Upper lobe of left lung (tissue), 6 donors: ENCODE results near the gene PDLIM5. TPM values are rescaled to one million over a fixed set of nuclear protein-coding genes. Genes with fewer than 3 reads are reported as not detected.
"Not testable (repeated sequence)": the region's sequence is repeated elsewhere in the genome, so short reads cannot be mapped to it uniquely, and the experiment has no call there.

ENCODE experiments used
- ATAC-seq, 2 donors: fragments of 200-7000 bp; cut with Tn5 transposase; one replicate each; pipeline ENCODE4 v1.9.1; 2022; ENCODE audit warnings: mild to moderate bottlenecking in 2 of 2, moderate library complexity in 2 of 2; ENCODE audit not compliant: low FRiP score in 2 of 2
- DNase-seq, 2 donors: peaks; one replicate each; pipeline ENCODE4 v3.0.0-alpha.2; 2019 to 2020
- H3K27ac ChIP-seq, 4 donors: fragments of 200-600 bp; sonication (generic); one replicate each; pipeline ENCODE4 v1.5.1; 2016 to 2019
- H3K27me3 ChIP-seq, 4 donors: fragments of 200-600 bp; sonication (generic); one replicate each; pipeline ENCODE4 v1.5.1; 2017 to 2019
- H3K36me3 ChIP-seq, 4 donors: fragments of 200-600 bp; sonication (generic); one replicate each; pipeline ENCODE4 v1.5.1; 2016 to 2019
- H3K4me1 ChIP-seq, 4 donors: fragments of 200-600 bp; sonication (generic); one replicate each; pipeline ENCODE4 v1.5.1; 2018 to 2019
- H3K4me3 ChIP-seq, 4 donors: fragments of 200-600 bp; sonication (generic); one replicate each; pipeline ENCODE4 v1.5.1; 2017 to 2019; ENCODE audit warnings: mild to moderate bottlenecking in 2 of 4, moderate library complexity in 1 of 4
- H3K9me3 ChIP-seq, 4 donors: fragments of 200-600 bp; sonication (generic); one replicate each; pipeline ENCODE4 v1.5.1; 2018 to 2019
- EP300 ChIP-seq, 4 donors: sonication (generic); formaldehyde crosslinking; IDR thresholded peaks; one replicate each; pipeline ENCODE4 v1.5.1; 2017; ENCODE audit warnings: antibody characterized with exemption in 4 of 4, control low read depth in 2 of 4
- POLR2A ChIP-seq, 4 donors: fragments of 450-650 bp; IDR thresholded peaks; one replicate each; pipeline ENCODE4 v1.5.1; 2016 to 2017; ENCODE audit warnings: antibody characterized with exemption in 4 of 4, mild to moderate bottlenecking in 2 of 4
- POLR2AphosphoS5 ChIP-seq, 2 donors: sonication (generic); formaldehyde crosslinking; IDR thresholded peaks; one replicate each; pipeline ENCODE4 v1.5.1; 2017; ENCODE audit warnings: antibody characterized with exemption in 2 of 2
- WGBS, 2 donors: methylation state at CpG; one replicate each; pipeline ENCODE4 v1.1.5; 2017 to 2018; 5-methylcytosine and 5-hydroxymethylcytosine counted together
- total RNA-seq, 6 donors: library from RNA; depleted of rRNA in 4 of 6; stranded (reverse); fragments of >200 nt in 4 of 6; gene quantifications; one replicate each; pipeline versions ENCODE4 v1.1.0 to v1.2.1, GENCODE V29; 2016 to 2021
- TF ChIP-seq, protein P1 (sequence below), 6 experiments: fragments of 450-650 bp in 4 of 6; fragments of 200-600 bp in 2 of 6; sonication (generic) in 2 of 6; IDR thresholded peaks; one replicate each; pipeline ENCODE4 v1.5.1; 2016 to 2019; ENCODE audit warnings: antibody characterized with exemption in 6 of 6
- donor health status: DM: no; HTN: no; CAD: no; lungs with moderate emphysema.
- donor health status: DM: no; HTN: yes; CAD: no; lungs with severe emphysema.

Gene PDLIM5
- total RNA-seq, 6 donors from 2014 or later, result 24.1 to 105 (median 73.0) TPM

DNA sequence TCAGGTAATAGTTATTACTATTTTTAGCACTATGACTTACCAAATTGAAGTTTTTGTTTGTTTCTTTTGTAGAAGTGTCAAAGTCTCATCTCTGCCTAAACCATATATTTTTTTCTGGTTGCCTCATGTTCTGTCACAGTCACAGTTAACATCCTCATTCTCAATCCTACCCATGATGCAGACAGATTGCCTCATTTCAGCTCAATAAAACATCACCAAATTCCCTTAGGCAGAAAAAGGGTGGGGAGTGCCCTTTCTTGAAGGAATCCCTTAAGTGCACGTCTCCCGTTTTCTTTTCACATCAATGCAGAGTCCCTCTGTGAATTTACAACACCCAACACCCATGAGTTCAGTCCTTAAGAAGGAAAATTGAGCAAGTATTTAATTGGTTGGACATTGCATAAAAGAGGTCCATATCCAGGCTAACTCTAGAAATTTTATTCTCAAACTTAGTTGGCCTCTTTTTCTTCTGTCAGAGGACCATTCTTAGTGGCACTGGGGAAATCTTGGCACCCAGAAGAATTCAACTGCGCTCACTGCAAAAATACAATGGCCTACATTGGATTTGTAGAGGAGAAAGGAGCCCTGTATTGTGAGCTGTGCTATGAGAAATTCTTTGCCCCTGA, 202.4 kb downstream of the PDLIM5 start:
- ATAC-seq (no peak), DNase-seq (no peak)
- Histone ChIP-seq H3K4me1 (no peaks in the 10 kb centered on the region), H3K9me3 (no peaks in the 10 kb centered on the region), H3K27ac (no peak overlapping the region), H3K36me3 (peaks cover 0 to 24% (median 4%) of the 10 kb centered on the region in 4 donors), H3K4me3 (no peak overlapping the region), H3K27me3 (no peaks in the 10 kb centered on the region)
- TF ChIP-seq POLR2A (IDR thresholded peaks at IDR 0.05), result no peak
- TF ChIP-seq POLR2AphosphoS5 (IDR thresholded peaks at IDR 0.05), result no peak
- TF ChIP-seq, protein P1, sequence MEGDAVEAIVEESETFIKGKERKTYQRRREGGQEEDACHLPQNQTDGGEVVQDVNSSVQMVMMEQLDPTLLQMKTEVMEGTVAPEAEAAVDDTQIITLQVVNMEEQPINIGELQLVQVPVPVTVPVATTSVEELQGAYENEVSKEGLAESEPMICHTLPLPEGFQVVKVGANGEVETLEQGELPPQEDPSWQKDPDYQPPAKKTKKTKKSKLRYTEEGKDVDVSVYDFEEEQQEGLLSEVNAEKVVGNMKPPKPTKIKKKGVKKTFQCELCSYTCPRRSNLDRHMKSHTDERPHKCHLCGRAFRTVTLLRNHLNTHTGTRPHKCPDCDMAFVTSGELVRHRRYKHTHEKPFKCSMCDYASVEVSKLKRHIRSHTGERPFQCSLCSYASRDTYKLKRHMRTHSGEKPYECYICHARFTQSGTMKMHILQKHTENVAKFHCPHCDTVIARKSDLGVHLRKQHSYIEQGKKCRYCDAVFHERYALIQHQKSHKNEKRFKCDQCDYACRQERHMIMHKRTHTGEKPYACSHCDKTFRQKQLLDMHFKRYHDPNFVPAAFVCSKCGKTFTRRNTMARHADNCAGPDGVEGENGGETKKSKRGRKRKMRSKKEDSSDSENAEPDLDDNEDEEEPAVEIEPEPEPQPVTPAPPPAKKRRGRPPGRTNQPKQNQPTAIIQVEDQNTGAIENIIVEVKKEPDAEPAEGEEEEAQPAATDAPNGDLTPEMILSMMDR (IDR thresholded peaks at IDR 0.05), result no peak
- 96% methylated on average over 3 of the region's 3 CpGs for WGBS, 2 donors

DNA sequence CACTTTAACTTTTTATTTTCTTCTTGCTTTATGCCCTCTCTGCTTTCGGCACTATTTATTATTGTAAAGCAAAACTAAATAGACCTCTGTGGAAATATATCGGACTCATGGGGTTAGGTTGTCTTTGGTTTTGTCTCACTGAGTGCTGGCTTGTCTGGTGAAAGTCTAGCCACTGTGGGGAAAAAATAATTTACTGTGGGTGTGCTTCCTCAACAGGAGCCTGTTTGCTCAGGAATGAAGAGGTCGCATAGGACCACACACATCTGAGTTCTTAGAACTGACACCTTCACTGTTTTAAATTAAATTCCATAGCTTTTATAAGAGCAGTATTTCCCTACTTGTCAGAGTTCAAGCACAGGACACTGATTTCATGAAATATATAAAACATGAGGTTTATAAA, 203.0 kb downstream of the PDLIM5 start:
- Histone ChIP-seq H3K4me3 (no peak overlapping the region), H3K27me3 (no peaks in the 10 kb centered on the region), H3K9me3 (no peaks in the 10 kb centered on the region), H3K4me1 (no peaks in the 10 kb centered on the region), H3K27ac (no peak overlapping the region), H3K36me3 (peaks cover 0 to 25% (median 4%) of the 10 kb centered on the region in 4 donors)
- DNase-seq (no peak), ATAC-seq (no peak)
- TF ChIP-seq EP300 (IDR thresholded peaks at IDR 0.05), result no peak
- TF ChIP-seq, protein P1 (IDR thresholded peaks at IDR 0.05), result no peak
- TF ChIP-seq POLR2AphosphoS5 (IDR thresholded peaks at IDR 0.05), result no peak
- TF ChIP-seq POLR2A (IDR thresholded peaks at IDR 0.05), result no peak
- 89 to 90% methylated on average over 3 of the region's 3 CpGs for WGBS, 2 donors

DNA sequence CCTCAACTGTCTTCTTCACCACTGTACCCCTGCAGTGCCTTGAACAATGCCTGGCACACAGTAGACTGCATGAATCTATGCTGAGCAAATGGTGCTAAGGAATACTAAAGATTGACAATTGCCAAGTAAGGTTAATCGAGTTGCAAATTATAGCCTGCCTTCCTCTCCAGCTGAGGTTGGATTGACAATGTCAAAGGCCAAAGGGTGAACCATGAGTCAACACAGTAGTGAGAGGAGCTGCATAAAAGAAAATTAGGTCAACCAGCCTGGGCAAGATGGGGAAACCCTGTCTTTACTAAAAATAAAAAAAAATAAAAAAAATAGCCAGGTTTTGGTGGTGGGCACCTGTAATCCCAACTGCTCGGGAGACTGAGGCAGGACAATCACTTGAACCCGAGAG, 208.9 kb downstream of the PDLIM5 start:
- Histone ChIP-seq H3K36me3 (peaks cover 0 to 66% (median 13%) of the 10 kb centered on the region in 4 donors), H3K27ac (no peak overlapping the region), H3K27me3 (no peaks in the 10 kb centered on the region), H3K9me3 (no peaks in the 10 kb centered on the region), H3K4me3 (no peak overlapping the region), H3K4me1 (no peaks in the 10 kb centered on the region)
- no peak for ATAC-seq
- 60 to 89% methylated on average over 3 of the region's 3 CpGs for WGBS, 2 donors
- no peak for TF ChIP-seq POLR2A (IDR thresholded peaks at IDR 0.05)
- TF ChIP-seq POLR2AphosphoS5 (IDR thresholded peaks at IDR 0.05), result no peak
- TF ChIP-seq EP300 (IDR thresholded peaks at IDR 0.05), result no peak
- TF ChIP-seq, protein P1 (IDR thresholded peaks at IDR 0.05), result no peak
- no peak for DNase-seq

DNA sequence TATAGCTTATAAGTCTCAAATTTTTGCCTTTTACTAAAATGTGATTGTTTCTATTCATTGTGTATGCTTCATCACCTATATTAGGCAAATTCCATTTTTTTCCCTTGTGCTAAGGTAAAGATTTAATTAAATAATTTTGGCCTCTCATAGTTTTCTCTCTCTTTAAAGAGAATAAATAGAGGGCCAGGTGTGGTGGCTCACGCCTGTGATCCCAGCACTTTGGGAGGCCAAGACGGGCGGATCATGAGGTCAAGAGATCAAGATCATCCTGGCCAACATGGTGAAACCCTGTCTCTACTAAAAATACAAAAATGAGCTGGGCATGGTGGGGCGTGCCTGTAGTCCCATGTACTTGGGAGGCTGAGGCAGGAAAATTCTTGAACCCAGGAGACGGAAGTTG, 213.3 kb downstream of the PDLIM5 start:
- not testable (repeated sequence) for H3K9me3 ChIP-seq, H3K27ac ChIP-seq, DNase-seq, ATAC-seq, H3K27me3 ChIP-seq, H3K4me3 ChIP-seq, H3K4me1 ChIP-seq
- WGBS, 2 donors, result 97% methylated on average over 5 of the region's 5 CpGs
- peaks cover 0 to 48% (median 9%) of the 10 kb centered on the region in 4 donors for H3K36me3 ChIP-seq

DNA sequence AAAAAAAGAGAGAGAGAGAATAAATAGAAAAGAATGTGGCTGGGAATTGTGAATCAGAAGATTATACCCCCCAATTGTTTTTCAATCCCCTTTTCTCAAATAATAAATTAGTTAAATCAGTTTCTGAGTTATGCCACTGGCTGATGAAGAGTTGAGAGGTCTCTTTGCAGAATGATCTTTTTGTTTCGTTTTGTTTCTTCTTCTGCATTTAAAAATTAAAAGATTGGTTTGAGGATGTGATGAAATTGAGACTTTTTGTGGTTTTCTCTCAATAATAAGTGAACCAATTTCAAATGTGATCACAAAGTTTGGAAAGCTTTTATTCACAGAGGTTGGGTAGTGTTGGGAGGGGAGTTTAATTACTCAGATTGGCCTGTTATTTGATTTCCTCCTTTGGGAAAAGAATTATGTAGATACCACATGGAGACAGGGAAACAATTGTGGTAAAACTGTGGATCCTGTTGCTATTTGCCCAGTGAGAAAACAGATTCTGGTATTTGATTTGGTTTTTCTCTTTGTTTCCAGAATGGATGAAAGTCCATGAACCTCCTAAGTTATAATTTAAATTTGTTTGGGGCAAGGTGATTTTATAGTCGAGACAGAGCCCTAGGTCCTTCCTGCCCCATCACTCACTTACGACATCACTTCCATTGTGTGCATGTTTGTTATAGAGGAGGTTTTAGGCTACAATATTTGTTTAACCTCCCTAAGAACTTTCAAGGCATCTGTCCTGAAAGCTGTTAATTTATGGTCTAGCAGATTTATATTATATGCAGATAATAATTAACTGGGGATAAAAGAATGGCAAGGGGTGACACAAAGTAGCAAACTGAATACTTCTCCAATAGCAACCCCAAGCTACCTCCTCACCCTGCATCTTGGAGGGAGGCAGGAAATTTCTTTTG, 214.0 kb downstream of the PDLIM5 start:
- no peaks in the 10 kb centered on the region for H3K4me1 ChIP-seq
- WGBS, 2 donors, result 74 to 78% methylated on average over 3 of the region's 3 CpGs
- TF ChIP-seq EP300 (IDR thresholded peaks at IDR 0.05) (no peak), POLR2A (IDR thresholded peaks at IDR 0.05) (no peak), POLR2AphosphoS5 (IDR thresholded peaks at IDR 0.05) (no peak)
- TF ChIP-seq, protein P1 (IDR thresholded peaks at IDR 0.05), result no peak
- H3K4me3 ChIP-seq, result no peak overlapping the region
- DNase-seq, result no peak
- peaks cover 0 to 41% (median 9%) of the 10 kb centered on the region in 4 donors for H3K36me3 ChIP-seq
- no peak overlapping the region for H3K27ac ChIP-seq
- H3K9me3 ChIP-seq, result no peaks in the 10 kb centered on the region
- ATAC-seq, result no peak
- H3K27me3 ChIP-seq, result no peaks in the 10 kb centered on the region
